ENCODE data around the gene GTF3C1.
"Not testable (repeated sequence)": the region's sequence is repeated elsewhere in the genome, so short reads cannot be mapped to it uniquely, and the experiment has no call there.

Gene GTF3C1

GRCh38 chr16:27462200-27462845 is 87.4 kb downstream of the GTF3C1 start:
- DNase-seq = no peak

- peak; percentile 41 for DNase-seq
Measured at GRCh38 chr16:27461483-27462171, 88.1 kb downstream of the GTF3C1 start.

GRCh38 chr16:27460663-27461482 is 88.8 kb downstream of the GTF3C1 start:
- no peak for DNase-seq

- no peak for DNase-seq
Measured at GRCh38 chr16:27460213-27460612, 89.5 kb downstream of the GTF3C1 start.

GRCh38 chr16:27458987-27459688 is 90.6 kb downstream of the GTF3C1 start:
- DNase-seq = no peak

GRCh38 chr16:27458258-27458657 is 91.5 kb downstream of the GTF3C1 start:
- no peak for DNase-seq

- not testable (repeated sequence) for DNase-seq
Measured at GRCh38 chr16:27457605-27457900, 92.2 kb downstream of the GTF3C1 start.

GRCh38 chr16:27455700-27456099 is 94.0 kb downstream of the GTF3C1 start:
- no peak for DNase-seq

- DNase-seq = no peak
Measured at GRCh38 chr16:27453494-27453825, 96.3 kb downstream of the GTF3C1 start.

GRCh38 chr16:27452569-27453493 is 96.9 kb downstream of the GTF3C1 start:
- DNase-seq = no peak

GRCh38 chr16:27450196-27450549 is 99.5 kb downstream of the GTF3C1 start:
- no peak for DNase-seq

GRCh38 chr16:27449434-27450195 is 100.1 kb downstream of the GTF3C1 start:
- DNase-seq = no peak

- no peak for DNase-seq
Measured at GRCh38 chr16:27448532-27449433, 100.9 kb downstream of the GTF3C1 start.

GRCh38 chr16:27447301-27447700 is 102.4 kb downstream of the GTF3C1 start:
- DNase-seq = no peak

GRCh38 chr16:27446721-27447120 is 103.0 kb downstream of the GTF3C1 start:
- DNase-seq = no peak

- DNase-seq = no peak
Measured at GRCh38 chr16:27445502-27446175, 104.1 kb downstream of the GTF3C1 start.

GRCh38 chr16:27444470-27444869 is 105.2 kb downstream of the GTF3C1 start:
- DNase-seq = no peak

- peak; percentile 61 for DNase-seq
Measured at GRCh38 chr16:27444015-27444414, 105.7 kb downstream of the GTF3C1 start.

GRCh38 chr16:27441998-27442397 is 107.7 kb downstream of the GTF3C1 start:
- no peak for DNase-seq

- DNase-seq = no peak
Measured at GRCh38 chr16:27441276-27441675, 108.4 kb downstream of the GTF3C1 start.

Data from kidney glomerular epithelial cell (primary cell).